K562 (cell line): ENCODE results near the gene TLR2. TPM values are rescaled to one million over a fixed set of nuclear protein-coding genes. Genes with fewer than 3 reads are reported as not detected.

ENCODE experiments used
- ATAC-seq: fragments of 200-7000 bp; cut with Tn5 transposase; 3 replicates; pipeline ENCODE4 v1.9.1; 2020; ENCODE audit warnings: moderate library complexity
- BruUV-seq: library from RNA; stranded (reverse); fragments of 400-500 nt; replicated peaks from 2 replicates; lab custom pipeline; 2021; lab: Mats Ljungman, UMichigan
- CTCF ChIA-PET: fragments of 300-600 bp; formaldehyde crosslinking; extraction: SDS; loops from one replicate; lab custom pipeline; 2021; ENCODE audit warnings: low intra/inter-chr PET ratio; lab: Yijun Ruan, JAX
- POLR2A ChIA-PET: fragments of 300-600, 350-650 bp; sonication (Branson Sonifier 250); formaldehyde crosslinking; extraction: SDS; loops from one replicate; lab custom pipeline; 2021; ENCODE audit warnings: antibody characterized with exemption, inconsistent platforms; lab: Yijun Ruan, JAX
- DNase-seq, 4 experiments: peaks; one replicate each; pipeline versions ENCODE4 v3.0.0 to v3.0.0-alpha.2; 2011 to 2018; ENCODE audit warnings: low spot score in 3 of 4, mixed read lengths in 3 of 4; ENCODE audit errors: extremely low read depth in 1 of 4
- FAIRE-seq: peaks from 2 replicates; lab custom pipeline; 2011; peaks lifted over from hg19 to GRCh38; lab: Jason Lieb, UNC
- H2AFZ ChIP-seq: 2 replicates; pipeline ENCODE4 v1.6.0; 2011; ENCODE audit warnings: low read depth, low read length, control low read depth, inconsistent platforms
- H3K27ac ChIP-seq: fragments of 200-600 bp; 3 replicates; pipeline ENCODE4 v1.8.0; 2011; ENCODE audit warnings: low read depth, mild to moderate bottlenecking, control low read depth, inconsistent platforms, low read length, moderate library complexity, mixed read lengths; ENCODE audit errors: extremely low read depth
- H3K27me3 ChIP-seq, 2 experiments: fragments of 300-600 bp in 1 of 2; 2 replicates in 1 of 2; 3 replicates in 1 of 2; pipeline versions ENCODE4 v1.6.0 to v1.8.0; 2011; ENCODE audit warnings: inconsistent platforms in 2 of 2, low read length in 2 of 2, mild to moderate bottlenecking in 1 of 2, mixed read lengths in 1 of 2, moderate library complexity in 1 of 2; ENCODE audit not compliant: control insufficient read depth in 2 of 2, insufficient read depth in 2 of 2
- H3K36me3 ChIP-seq: fragments of 300-600 bp; 3 replicates; pipeline ENCODE4 v1.8.0; 2011; ENCODE audit warnings: mild to moderate bottlenecking, low read length, inconsistent platforms; ENCODE audit not compliant: control insufficient read depth, insufficient read depth
- H3K4me1 ChIP-seq, 2 experiments: fragments of 200-600 bp in 1 of 2; replicated peaks in 1 of 2; 2 replicates in 1 of 2; 3 replicates in 1 of 2; pipeline versions ENCODE4 v1.5.1 to v1.8.0; 2011; ENCODE audit warnings: inconsistent platforms in 2 of 2, low read length in 2 of 2, mild to moderate bottlenecking in 1 of 2, mixed read lengths in 1 of 2, moderate library complexity in 1 of 2; ENCODE audit not compliant: control insufficient read depth in 2 of 2, insufficient read depth in 2 of 2
- H3K4me2 ChIP-seq: 2 replicates; pipeline ENCODE4 v1.6.1; 2011; ENCODE audit warnings: low read length, control low read depth, inconsistent platforms, mixed read lengths; ENCODE audit not compliant: insufficient read depth
- H3K4me3 ChIP-seq: fragments of 200-600 bp; sonication (generic), shearing (Covaris generic); 2 replicates; pipeline ENCODE4 v1.5.1; 2016; ENCODE audit warnings: control low read depth, inconsistent platforms
- H3K79me2 ChIP-seq: fragments of 200-600 bp; 3 replicates; pipeline ENCODE4 v1.8.0; 2011; ENCODE audit warnings: low read length, inconsistent platforms; ENCODE audit not compliant: control insufficient read depth, insufficient read depth
- H3K9ac ChIP-seq, 2 experiments: 2 replicates each; pipeline versions ENCODE4 v1.6.0 to v1.6.1; 2011; ENCODE audit warnings: low read depth in 2 of 2, low read length in 2 of 2, control low read depth in 1 of 2, inconsistent platforms in 1 of 2, mild to moderate bottlenecking in 1 of 2, mixed read lengths in 1 of 2; ENCODE audit not compliant: insufficient read depth in 1 of 2
- H3K9me1 ChIP-seq: one replicate; pipeline ENCODE4 v1.6.0; 2011; ENCODE audit warnings: inconsistent platforms, mild to moderate bottlenecking, low read length, moderate library complexity; ENCODE audit not compliant: control insufficient read depth, insufficient read depth
- H3K9me3 ChIP-seq: replicated peaks from 2 replicates; pipeline ENCODE4 v1.5.1; 2011; ENCODE audit warnings: low read depth, low read length, inconsistent platforms; ENCODE audit not compliant: control insufficient read depth, insufficient read depth
- H4K20me1 ChIP-seq: replicated peaks from 2 replicates; pipeline ENCODE4 v1.6.1; 2011; ENCODE audit warnings: low read length, inconsistent platforms, mixed read lengths; ENCODE audit not compliant: control insufficient read depth, insufficient read depth
- NFIC ChIP-seq: fragments of 450-650 bp; IDR thresholded peaks from 2 replicates; pipeline ENCODE4 v1.6.1; 2017; ENCODE audit warnings: mild to moderate bottlenecking, inconsistent platforms
- RAD51 ChIP-seq: fragments of 450-650 bp; IDR thresholded peaks from 2 replicates; pipeline ENCODE4 v1.7.1; 2016; ENCODE audit warnings: low read depth, mild to moderate bottlenecking, borderline replicate concordance
- WGBS: fragments of 100-300 bp; shearing (Covaris generic); methylation state at CpG from one replicate; pipeline ENCODE4 v1.1.6; 2016; ENCODE audit warnings: low coverage, mixed read lengths; ENCODE audit not compliant: insufficient coverage; ENCODE audit errors: missing lambda C conversion rate; 5-methylcytosine and 5-hydroxymethylcytosine counted together
- in situ Hi-C: fragments of 300-500 bp; cut with MboI; formaldehyde crosslinking; loops from 4 replicates; pipeline ENCODE4 v1.15.0; 2018; ENCODE audit warnings: inconsistent platforms, mixed read lengths
- intact Hi-C: fragments of 100-400 bp; cut with micrococcal nuclease; formaldehyde crosslinking; loops from 2 replicates; pipeline ENCODE4 v1.14.2; 2022
- polyA plus RNA-seq, 8 experiments: library from polyadenylated mRNA; depleted of rRNA in 4 of 8; stranded (reverse) in 5 of 8; unstranded in 3 of 8; fragments of >200 nt; fragmentation: Nextera tagmentation in 2 of 8; fragmentation: Illumina TruSeq in 1 of 8; extraction: Ambion mirVana in 2 of 8; extraction: Trizol in 1 of 8; gene quantifications; 2 replicates each; pipeline versions ENCODE4 v1.2.1 to v1.2.3, GENCODE V29; 2011 to 2014; ENCODE audit warnings: inconsistent platforms in 1 of 8, missing spikeins in 1 of 8
- total RNA-seq, 7 experiments: library from RNA; depleted of rRNA in 6 of 7; stranded (reverse); fragments of >200 nt in 6 of 7; fragmentation: Illumina TruSeq in 2 of 7; extraction: Trizol in 2 of 7; gene quantifications; 2 replicates each; pipeline versions ENCODE4 v1.2.1 to v1.2.3, GENCODE V29; 2011 to 2021; ENCODE audit warnings: low replicate concordance in 1 of 7

TLR2 gene
- total and polyA plus RNA-seq, 9 of the 15 experiments (the other 6 are each of a cell fraction or from before 2014, with no cell fraction given): 0.09 to 0.11 TPM; not detected in 7

GRCh38 chr4:153755186-153755585, 71.1 kb downstream of the TLR2 start:
- H3K36me3 ChIP-seq: no peaks in the 10 kb centered on the region
- no peak overlapping the region for H2AFZ ChIP-seq
- FAIRE-seq: no peak
- 0% methylated on average over 2 of the region's 2 CpGs for WGBS
- no peak overlapping the region for H3K9ac ChIP-seq
- TF ChIP-seq NFIC (peak; percentile 32; the same call in 1 of the 2 replicates), RAD51 (no peak)
- H4K20me1 ChIP-seq: no peaks in the 10 kb centered on the region
- peaks cover 0 to 10% of the 10 kb centered on the region in 2 experiments; a peak in 2 of 5 replicates for H3K4me1 ChIP-seq
- ATAC-seq: no peak
- no TSS peak for BruUV-seq
- in situ Hi-C loops: no loop called here
- no peak overlapping the region for H3K27ac ChIP-seq
- no peak overlapping the region for H3K4me2 ChIP-seq
- H3K9me1 ChIP-seq: no peaks in the 10 kb centered on the region
- H3K4me3 ChIP-seq: no peak overlapping the region
- ChIA-PET POLR2A (no interaction called here), CTCF (no interaction called here)
- H3K79me2 ChIP-seq: no peaks in the 10 kb centered on the region
- DNase-seq: no peak
- no peaks in the 10 kb centered on the region for H3K9me3 ChIP-seq
- intact Hi-C loops: loop anchor here (10.0 kb wide), 1 partner anchor 320 kb away; no protein-coding TSS in a partner anchor
- peaks cover 18 to 42% of the 10 kb centered on the region in 2 experiments; a peak in 4 of 5 replicates for H3K27me3 ChIP-seq

Other genes starting within 250 kb of the TLR2 start
- 12.9 and 13.2 TPM in 2 replicates for gene TMEM131L, start 217.9 kb upstream of the TLR2 start, total RNA-seq (2014; rRNA removed)
- gene TMEM131L, start 217.9 kb upstream of the TLR2 start, total RNA-seq (2014; rRNA removed; fragmentation: Illumina TruSeq; extraction: Trizol): 15.0 and 16.0 TPM in 2 replicates
- gene TMEM131L, start 217.9 kb upstream of the TLR2 start, total RNA-seq (2015; rRNA removed; fragmentation: Illumina TruSeq; extraction: Trizol): 15.6 and 18.8 TPM in 2 replicates
- gene TMEM131L, start 217.9 kb upstream of the TLR2 start, total RNA-seq (2021): 18.6 and 20.8 TPM in 2 replicates
- gene TMEM131L, start 217.9 kb upstream of the TLR2 start, polyA plus RNA-seq (2011; rRNA removed): 9.7 and 10.0 TPM in 2 replicates
- gene TMEM131L, start 217.9 kb upstream of the TLR2 start, polyA plus RNA-seq (2014; fragmentation: Illumina TruSeq; extraction: Trizol): 13.1 and 15.4 TPM in 2 replicates
- gene TMEM131L, start 217.9 kb upstream of the TLR2 start, polyA plus RNA-seq (2014; fragmentation: Nextera tagmentation; extraction: Ambion mirVana): 1 to 10 TPM; 1.2 to 1.6 TPM
- 6.9 and 7.5 TPM in 2 replicates for gene TMEM131L, start 217.9 kb upstream of the TLR2 start, polyA plus RNA-seq (2014; rRNA removed)
- gene RNF175, start 75.7 kb downstream of the TLR2 start, total RNA-seq (2014; rRNA removed): not detected in 2 replicates
- gene RNF175, start 75.7 kb downstream of the TLR2 start, total RNA-seq (2014; rRNA removed; fragmentation: Illumina TruSeq; extraction: Trizol): not detected in 2 replicates
- gene RNF175, start 75.7 kb downstream of the TLR2 start, total RNA-seq (2015; rRNA removed; fragmentation: Illumina TruSeq; extraction: Trizol): not detected in 2 replicates
- gene RNF175, start 75.7 kb downstream of the TLR2 start, total RNA-seq (2021): not detected in 2 replicates
- not detected in 2 replicates for gene RNF175, start 75.7 kb downstream of the TLR2 start, polyA plus RNA-seq (2011; rRNA removed)
- not detected in 2 replicates for gene RNF175, start 75.7 kb downstream of the TLR2 start, polyA plus RNA-seq (2014; fragmentation: Illumina TruSeq; extraction: Trizol)
- not detected for gene RNF175, start 75.7 kb downstream of the TLR2 start, polyA plus RNA-seq (2014; fragmentation: Nextera tagmentation; extraction: Ambion mirVana)
- gene RNF175, start 75.7 kb downstream of the TLR2 start, polyA plus RNA-seq (2014; rRNA removed): not detected in 2 replicates
- not detected in 2 replicates for gene SFRP2, start 104.8 kb downstream of the TLR2 start, total RNA-seq (2014; rRNA removed)
- not detected in 2 replicates for gene SFRP2, start 104.8 kb downstream of the TLR2 start, total RNA-seq (2014; rRNA removed; fragmentation: Illumina TruSeq; extraction: Trizol)
- gene SFRP2, start 104.8 kb downstream of the TLR2 start, total RNA-seq (2015; rRNA removed; fragmentation: Illumina TruSeq; extraction: Trizol): not detected in 2 replicates
- 0.29 and 0.38 TPM in 2 replicates for gene SFRP2, start 104.8 kb downstream of the TLR2 start, total RNA-seq (2021)
- gene SFRP2, start 104.8 kb downstream of the TLR2 start, polyA plus RNA-seq (2011; rRNA removed): not detected in 2 replicates
- not detected in 2 replicates for gene SFRP2, start 104.8 kb downstream of the TLR2 start, polyA plus RNA-seq (2014; fragmentation: Illumina TruSeq; extraction: Trizol)
- not detected for gene SFRP2, start 104.8 kb downstream of the TLR2 start, polyA plus RNA-seq (2014; fragmentation: Nextera tagmentation; extraction: Ambion mirVana)
- not detected in 2 replicates for gene SFRP2, start 104.8 kb downstream of the TLR2 start, polyA plus RNA-seq (2014; rRNA removed)